ENCODE measurements around the gene BBOX1.

The BBOX1 gene

GRCh38 chr11:27081056-27081455, 40.4 kb downstream of the BBOX1 start:
- H3K27ac ChIP-seq (ENCODE audit: low read depth, low read length, poor library complexity, severe bottlenecking), result no peak overlapping the region
- no peak overlapping the region for H3K4me3 ChIP-seq (ENCODE audit: low read depth, low read length, poor library complexity, severe bottlenecking)
- no peak overlapping the region for H3K4me2 ChIP-seq (ENCODE audit: low read length)
- H3K9me2 ChIP-seq (ENCODE audit: low read depth, low read length), result no peaks in the 10 kb centered on the region
- H3K79me2 ChIP-seq (ENCODE audit: insufficient read depth, low read length), result no peaks in the 10 kb centered on the region
- H4K20me1 ChIP-seq (ENCODE audit: insufficient read depth, low read length), result no peaks in the 10 kb centered on the region
- no peaks in the 10 kb centered on the region for H3K27me3 ChIP-seq (ENCODE audit: insufficient read depth, low read length)
- TF ChIP-seq EZH2 (IDR thresholded peaks at IDR 0.05; ENCODE audit: borderline replicate concordance, low read length), result no peak
- no peak for TF ChIP-seq CTCF (IDR thresholded peaks at IDR 0.05; ENCODE audit: low read length)
- no peaks in the 10 kb centered on the region for H3F3A ChIP-seq (ENCODE audit: insufficient read depth, low read length)
- no peak overlapping the region for H2AFZ ChIP-seq (ENCODE audit: low read length)
- H3K36me3 ChIP-seq (ENCODE audit: insufficient read depth, low read length), result peaks cover 78% of the 10 kb centered on the region
- H3K4me1 ChIP-seq (ENCODE audit: insufficient read depth, low read length, severe bottlenecking), result peaks cover 53% of the 10 kb centered on the region
- no peak overlapping the region for H3K9ac ChIP-seq (ENCODE audit: low read length)
- no peaks in the 10 kb centered on the region for H3K9me3 ChIP-seq (ENCODE audit: low read length)

GRCh38 chr11:27083241-27083640, 42.6 kb downstream of the BBOX1 start:
- H3K4me3 ChIP-seq (ENCODE audit: low read depth, low read length, poor library complexity, severe bottlenecking), result no peak overlapping the region
- H2AFZ ChIP-seq (ENCODE audit: low read length), result no peak overlapping the region
- peak overlapping the region; percentile 38 for H3K27ac ChIP-seq (ENCODE audit: low read depth, low read length, poor library complexity, severe bottlenecking)
- no peak for TF ChIP-seq EZH2 (IDR thresholded peaks at IDR 0.05; ENCODE audit: borderline replicate concordance, low read length)
- no peak for TF ChIP-seq CTCF (IDR thresholded peaks at IDR 0.05; ENCODE audit: low read length)
- peaks cover 41% of the 10 kb centered on the region for H3K4me1 ChIP-seq (ENCODE audit: insufficient read depth, low read length, severe bottlenecking)
- H3K36me3 ChIP-seq (ENCODE audit: insufficient read depth, low read length), result peaks cover 91% of the 10 kb centered on the region
- H4K20me1 ChIP-seq (ENCODE audit: insufficient read depth, low read length), result no peaks in the 10 kb centered on the region
- no peaks in the 10 kb centered on the region for H3K79me2 ChIP-seq (ENCODE audit: insufficient read depth, low read length)
- H3F3A ChIP-seq (ENCODE audit: insufficient read depth, low read length), result no peaks in the 10 kb centered on the region
- H3K9ac ChIP-seq (ENCODE audit: low read length), result no peak overlapping the region
- no peaks in the 10 kb centered on the region for H3K9me2 ChIP-seq (ENCODE audit: low read depth, low read length)
- no peaks in the 10 kb centered on the region for H3K27me3 ChIP-seq (ENCODE audit: insufficient read depth, low read length)
- H3K4me2 ChIP-seq (ENCODE audit: low read length), result no peak overlapping the region
- H3K9me3 ChIP-seq (ENCODE audit: low read length), result no peaks in the 10 kb centered on the region

GRCh38 chr11:27083782-27084181, 43.2 kb downstream of the BBOX1 start:
- no peaks in the 10 kb centered on the region for H3K79me2 ChIP-seq (ENCODE audit: insufficient read depth, low read length)
- H4K20me1 ChIP-seq (ENCODE audit: insufficient read depth, low read length), result no peaks in the 10 kb centered on the region

More at GRCh38 chr11:27083782-27084181, 43.2 kb downstream of the BBOX1 start:
- no peaks in the 10 kb centered on the region for H3K27me3 ChIP-seq (ENCODE audit: insufficient read depth, low read length)
- H3K9me2 ChIP-seq (ENCODE audit: low read depth, low read length), result no peaks in the 10 kb centered on the region
- peak overlapping the region; percentile 31; the same call in 1 of the 2 replicates for H3K9ac ChIP-seq (ENCODE audit: low read length)
- H3K36me3 ChIP-seq (ENCODE audit: insufficient read depth, low read length), result peaks cover 91% of the 10 kb centered on the region
- H3K4me2 ChIP-seq (ENCODE audit: low read length), result no peak overlapping the region
- no peaks in the 10 kb centered on the region for H3F3A ChIP-seq (ENCODE audit: insufficient read depth, low read length)
- H3K27ac ChIP-seq (ENCODE audit: low read depth, low read length, poor library complexity, severe bottlenecking), result peak overlapping the region; percentile 48
- H3K4me3 ChIP-seq (ENCODE audit: low read depth, low read length, poor library complexity, severe bottlenecking), result no peak overlapping the region
- peaks cover 41% of the 10 kb centered on the region for H3K4me1 ChIP-seq (ENCODE audit: insufficient read depth, low read length, severe bottlenecking)
- no peak overlapping the region for H2AFZ ChIP-seq (ENCODE audit: low read length)
- no peak for TF ChIP-seq CTCF (IDR thresholded peaks at IDR 0.05; ENCODE audit: low read length)
- H3K9me3 ChIP-seq (ENCODE audit: low read length), result no peaks in the 10 kb centered on the region

All from OCI-LY1 (cell line).